ENCODE measurements around the gene S100A9.

DNA sequence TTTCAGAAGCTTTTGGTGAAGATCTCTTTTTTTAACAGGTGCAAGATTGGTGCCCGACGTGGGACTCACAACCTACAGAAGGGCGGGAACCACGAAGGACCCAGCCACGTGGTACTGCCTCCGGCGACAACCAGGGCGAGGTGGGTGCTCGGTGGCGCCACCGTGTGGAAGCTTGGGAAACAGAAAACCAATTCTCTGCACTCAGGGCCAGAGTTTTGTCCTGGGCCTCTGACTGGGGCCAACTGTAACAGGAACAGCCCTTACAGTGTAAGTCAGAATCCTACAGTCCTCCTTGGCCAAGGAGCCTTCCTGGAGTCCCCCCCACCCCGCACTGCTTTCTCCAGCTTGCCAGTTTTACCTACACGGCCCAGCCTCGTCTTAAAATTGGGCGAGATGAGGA is 47.1 kb downstream of the S100A9 start:
- TF ChIP-seq, protein P1, sequence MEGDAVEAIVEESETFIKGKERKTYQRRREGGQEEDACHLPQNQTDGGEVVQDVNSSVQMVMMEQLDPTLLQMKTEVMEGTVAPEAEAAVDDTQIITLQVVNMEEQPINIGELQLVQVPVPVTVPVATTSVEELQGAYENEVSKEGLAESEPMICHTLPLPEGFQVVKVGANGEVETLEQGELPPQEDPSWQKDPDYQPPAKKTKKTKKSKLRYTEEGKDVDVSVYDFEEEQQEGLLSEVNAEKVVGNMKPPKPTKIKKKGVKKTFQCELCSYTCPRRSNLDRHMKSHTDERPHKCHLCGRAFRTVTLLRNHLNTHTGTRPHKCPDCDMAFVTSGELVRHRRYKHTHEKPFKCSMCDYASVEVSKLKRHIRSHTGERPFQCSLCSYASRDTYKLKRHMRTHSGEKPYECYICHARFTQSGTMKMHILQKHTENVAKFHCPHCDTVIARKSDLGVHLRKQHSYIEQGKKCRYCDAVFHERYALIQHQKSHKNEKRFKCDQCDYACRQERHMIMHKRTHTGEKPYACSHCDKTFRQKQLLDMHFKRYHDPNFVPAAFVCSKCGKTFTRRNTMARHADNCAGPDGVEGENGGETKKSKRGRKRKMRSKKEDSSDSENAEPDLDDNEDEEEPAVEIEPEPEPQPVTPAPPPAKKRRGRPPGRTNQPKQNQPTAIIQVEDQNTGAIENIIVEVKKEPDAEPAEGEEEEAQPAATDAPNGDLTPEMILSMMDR (IDR thresholded peaks at IDR 0.05), result no peak
- no peak for TF ChIP-seq POLR2A (IDR thresholded peaks at IDR 0.05)

All from ovary (tissue), 3 donors.